Mesothelial cell of epicardium (in vitro differentiated cells): Measurements from ENCODE around the gene HADHA. TPM values are rescaled to one million over a fixed set of nuclear protein-coding genes. Genes with fewer than 3 reads are reported as not detected.
"Not testable (repeated sequence)": the region's sequence is repeated elsewhere in the genome, so short reads cannot be mapped to it uniquely, and the experiment has no call there.

Source experiments
- DNase-seq, 2 experiments: peaks; one replicate each; pipeline ENCODE4 v3.0.0; 2021; ENCODE audit warnings: low spot score in 2 of 2; ENCODE audit not compliant: unreplicated experiment in 2 of 2
- H3K27ac Mint-ChIP-seq: 2 replicates; pipeline ENCODE4 v1.8.0; 2021; ENCODE audit warnings: mixed read lengths
- H3K27me3 Mint-ChIP-seq: 2 replicates; pipeline ENCODE4 v1.8.0; 2021; ENCODE audit warnings: low read depth, mixed read lengths
- H3K36me3 Mint-ChIP-seq: 2 replicates; pipeline ENCODE4 v1.8.0; 2021; ENCODE audit warnings: mixed read lengths
- H3K4me1 Mint-ChIP-seq: 2 replicates; pipeline ENCODE4 v1.8.0; 2021; ENCODE audit warnings: mixed read lengths
- H3K4me3 Mint-ChIP-seq: 2 replicates; pipeline ENCODE4 v1.8.0; 2021; ENCODE audit warnings: mild to moderate bottlenecking, moderate library complexity, mixed read lengths
- H3K9me3 Mint-ChIP-seq: 2 replicates; pipeline ENCODE4 v1.8.0; 2021; ENCODE audit warnings: mixed read lengths
- total RNA-seq: library from RNA; stranded (reverse); gene quantifications from 3 replicates; pipeline ENCODE4 v1.2.1, GENCODE V29; 2021
- TF ChIP-seq, protein P1 (sequence below): fragments of 200-600 bp; sonication (generic); IDR thresholded peaks from one replicate; pipeline ENCODE4 v1.5.0; 2021; ENCODE audit warnings: antibody characterized with exemption; ENCODE audit not compliant: unreplicated experiment

Gene HADHA
- total RNA-seq, 1 donor from 2014 or later: 100 TPM

DNA sequence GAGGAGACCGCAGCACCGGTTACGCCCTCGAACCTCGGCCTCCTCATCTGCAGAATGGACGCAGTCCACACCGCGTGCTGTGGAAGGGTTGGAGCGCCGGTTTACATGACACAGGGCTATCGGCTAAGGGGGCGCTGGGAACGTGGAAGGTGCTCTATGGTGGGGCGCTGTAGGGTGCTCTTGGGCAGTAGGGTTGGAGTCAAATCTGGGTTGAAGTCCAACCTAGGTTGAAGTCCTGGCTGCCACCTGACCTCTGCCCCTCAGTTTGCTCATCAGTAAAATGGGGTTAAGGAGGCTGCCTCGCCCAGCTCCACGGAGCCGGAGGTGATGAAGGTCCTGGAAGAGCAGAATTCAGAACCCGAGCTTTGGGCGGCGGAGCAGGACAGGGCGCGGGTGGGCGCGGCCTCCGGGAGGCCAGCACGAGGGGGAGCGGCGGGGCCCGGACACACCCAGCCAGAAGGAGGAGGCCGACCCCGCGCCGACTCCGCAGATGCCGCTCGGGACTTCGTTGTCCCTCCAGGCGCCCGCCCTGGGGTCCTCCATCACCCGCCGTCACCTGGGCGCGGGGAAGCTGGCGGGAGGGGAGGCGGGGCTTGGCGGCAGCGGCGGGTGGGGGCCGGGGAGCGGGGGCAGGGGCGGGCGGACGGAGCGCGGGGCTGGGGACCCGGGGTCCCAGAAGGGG is 72.1 kb downstream of the HADHA start:
- no peaks in the 10 kb centered on the region for H3K9me3 Mint-ChIP-seq
- DNase-seq: peak in 1 of 2 experiments; percentile 42
- peak overlapping the region; percentile 81 for H3K4me3 Mint-ChIP-seq
- peaks cover 20% of the 10 kb centered on the region for H3K27me3 Mint-ChIP-seq
- H3K36me3 Mint-ChIP-seq: no peaks in the 10 kb centered on the region
- peaks cover 18% of the 10 kb centered on the region for H3K4me1 Mint-ChIP-seq
- TF ChIP-seq, protein P1, sequence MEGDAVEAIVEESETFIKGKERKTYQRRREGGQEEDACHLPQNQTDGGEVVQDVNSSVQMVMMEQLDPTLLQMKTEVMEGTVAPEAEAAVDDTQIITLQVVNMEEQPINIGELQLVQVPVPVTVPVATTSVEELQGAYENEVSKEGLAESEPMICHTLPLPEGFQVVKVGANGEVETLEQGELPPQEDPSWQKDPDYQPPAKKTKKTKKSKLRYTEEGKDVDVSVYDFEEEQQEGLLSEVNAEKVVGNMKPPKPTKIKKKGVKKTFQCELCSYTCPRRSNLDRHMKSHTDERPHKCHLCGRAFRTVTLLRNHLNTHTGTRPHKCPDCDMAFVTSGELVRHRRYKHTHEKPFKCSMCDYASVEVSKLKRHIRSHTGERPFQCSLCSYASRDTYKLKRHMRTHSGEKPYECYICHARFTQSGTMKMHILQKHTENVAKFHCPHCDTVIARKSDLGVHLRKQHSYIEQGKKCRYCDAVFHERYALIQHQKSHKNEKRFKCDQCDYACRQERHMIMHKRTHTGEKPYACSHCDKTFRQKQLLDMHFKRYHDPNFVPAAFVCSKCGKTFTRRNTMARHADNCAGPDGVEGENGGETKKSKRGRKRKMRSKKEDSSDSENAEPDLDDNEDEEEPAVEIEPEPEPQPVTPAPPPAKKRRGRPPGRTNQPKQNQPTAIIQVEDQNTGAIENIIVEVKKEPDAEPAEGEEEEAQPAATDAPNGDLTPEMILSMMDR: no peak
- H3K27ac Mint-ChIP-seq: no peak overlapping the region

- no peaks in the 10 kb centered on the region for H3K9me3 Mint-ChIP-seq
- peaks cover 20% of the 10 kb centered on the region for H3K27me3 Mint-ChIP-seq
- H3K36me3 Mint-ChIP-seq: no peaks in the 10 kb centered on the region
- H3K4me1 Mint-ChIP-seq: peaks cover 14% of the 10 kb centered on the region
- peak overlapping the region; percentile 50 for H3K4me3 Mint-ChIP-seq
- no peak for DNase-seq
- TF ChIP-seq, protein P1: no peak
- H3K27ac Mint-ChIP-seq: no peak overlapping the region
These were observed 73.6 kb downstream of the HADHA start for GRCh38 chr2:26170795-26171194.

GRCh38 chr2:26169681-26170414 is 74.6 kb downstream of the HADHA start:
- DNase-seq: no peak
- peaks cover 20% of the 10 kb centered on the region for H3K27me3 Mint-ChIP-seq
- no peaks in the 10 kb centered on the region for H3K36me3 Mint-ChIP-seq
- H3K4me3 Mint-ChIP-seq: no peak overlapping the region
- peaks cover 10% of the 10 kb centered on the region for H3K4me1 Mint-ChIP-seq
- TF ChIP-seq, protein P1: no peak
- H3K27ac Mint-ChIP-seq: no peak overlapping the region
- no peaks in the 10 kb centered on the region for H3K9me3 Mint-ChIP-seq

GRCh38 chr2:26169226-26169625 is 75.2 kb downstream of the HADHA start:
- Mint-ChIP-seq H3K9me3 (no peaks in the 10 kb centered on the region), H3K27me3 (peaks cover 17% of the 10 kb centered on the region), H3K27ac (no peak overlapping the region), H3K4me1 (peaks cover 3% of the 10 kb centered on the region), H3K4me3 (no peak overlapping the region), H3K36me3 (no peaks in the 10 kb centered on the region)
- DNase-seq: no peak
- TF ChIP-seq, protein P1: no peak

GRCh38 chr2:26168785-26169184 is 75.6 kb downstream of the HADHA start:
- Mint-ChIP-seq H3K36me3 (no peaks in the 10 kb centered on the region), H3K4me3 (no peak overlapping the region), H3K9me3 (no peaks in the 10 kb centered on the region), H3K27me3 (peaks cover 16% of the 10 kb centered on the region), H3K4me1 (peaks cover 3% of the 10 kb centered on the region), H3K27ac (no peak overlapping the region)
- no peak for DNase-seq
- TF ChIP-seq, protein P1: no peak

- H3K9me3 Mint-ChIP-seq, H3K36me3 Mint-ChIP-seq, H3K27me3 Mint-ChIP-seq, H3K27ac Mint-ChIP-seq, DNase-seq, H3K4me1 Mint-ChIP-seq, H3K4me3 Mint-ChIP-seq: not testable (repeated sequence)
These were observed 77.9 kb downstream of the HADHA start for GRCh38 chr2:26166541-26166940.
